SU-DHL-6 (cell line): ENCODE data around the gene TTBK1.

Experiments
- H2AFZ ChIP-seq: fragments of 200-600 bp; sonication (generic); 2 replicates; pipeline ENCODE4 v1.6.1; 2014; ENCODE audit warnings: low read depth, mild to moderate bottlenecking, moderate library complexity, mixed read lengths, antibody characterized with exemption, low read length; ENCODE audit not compliant: severe bottlenecking
- H3F3A ChIP-seq: fragments of 200-600 bp; shearing (Covaris generic); 2 replicates; pipeline ENCODE4 v1.6.0; 2016; ENCODE audit warnings: antibody characterized with exemption, mild to moderate bottlenecking; ENCODE audit not compliant: insufficient read depth
- H3K27ac ChIP-seq: fragments of 200-600 bp; sonication (generic); 2 replicates; pipeline ENCODE4 v1.5.1; 2016; ENCODE audit warnings: low read depth, mild to moderate bottlenecking, low read length, moderate library complexity, mixed read lengths
- H3K27me3 ChIP-seq: fragments of 200-600 bp; sonication (generic), shearing (Covaris generic); 2 replicates; pipeline ENCODE4 v1.6.0; 2014; ENCODE audit warnings: mild to moderate bottlenecking, low read length
- H3K36me3 ChIP-seq: fragments of 200-600 bp; sonication (generic); 2 replicates; pipeline ENCODE4 v1.6.1; 2014; ENCODE audit warnings: mild to moderate bottlenecking, low read length, mixed read lengths
- H3K4me2 ChIP-seq: fragments of 300-600, 200-600 bp; shearing (Covaris generic), sonication (generic); 2 replicates; pipeline ENCODE4 v1.6.0; 2014; ENCODE audit warnings: low read length, low read depth, mild to moderate bottlenecking; ENCODE audit not compliant: poor library complexity, severe bottlenecking
- H3K4me3 ChIP-seq: fragments of 200-600 bp; sonication (generic); 2 replicates; pipeline ENCODE4 v1.5.1; 2014; ENCODE audit warnings: antibody characterized with exemption, low read length, mild to moderate bottlenecking, mixed read lengths; ENCODE audit not compliant: insufficient read depth, poor library complexity, severe bottlenecking
- H3K79me2 ChIP-seq: fragments of 200-600 bp; sonication (generic); 2 replicates; pipeline ENCODE4 v1.6.1; 2014; ENCODE audit warnings: mild to moderate bottlenecking, low read length, moderate library complexity; ENCODE audit not compliant: insufficient read depth
- H3K9ac ChIP-seq: fragments of 200-600 bp; sonication (generic); 2 replicates; pipeline ENCODE4 v1.7.0; 2014; ENCODE audit warnings: mild to moderate bottlenecking, low read length
- H3K9me2 ChIP-seq: fragments of 200-600 bp; sonication (generic); replicated peaks from 2 replicates; pipeline ENCODE4 v1.6.1; 2014; ENCODE audit warnings: low read length; ENCODE audit not compliant: insufficient read depth
- H3K9me3 ChIP-seq: fragments of 200-600 bp; sonication (generic); 2 replicates; pipeline ENCODE4 v1.6.1; 2014; ENCODE audit warnings: low read length, mixed read lengths; ENCODE audit not compliant: insufficient read depth
- H4K20me1 ChIP-seq: fragments of 200-600 bp; sonication (generic); 2 replicates; pipeline ENCODE4 v1.6.1; 2014; ENCODE audit warnings: low read depth, mild to moderate bottlenecking, antibody characterized with exemption, low read length, moderate library complexity, mixed read lengths
- CTCF ChIP-seq: fragments of 200-600 bp; sonication (generic); IDR thresholded peaks from one replicate; pipeline ENCODE4 v1.5.1; 2017; ENCODE audit warnings: antibody characterized with exemption, mild to moderate bottlenecking, low read length, moderate library complexity; ENCODE audit not compliant: insufficient read depth, poor library complexity, severe bottlenecking
- EZH2phosphoT487 ChIP-seq: fragments of 200-600 bp; sonication (generic), shearing (Covaris generic); conservative IDR thresholded peaks from 2 replicates; pipeline ENCODE4 v1.6.1; 2018; ENCODE audit warnings: mild to moderate bottlenecking, antibody characterized with exemption, low read length, moderate library complexity, mixed read lengths

The TTBK1 gene

GRCh38 chr6:43203029-43203717 lies 40.1 kb upstream of the TTBK1 start:
- Histone ChIP-seq H3K4me3 (no peak overlapping the region), H4K20me1 (no peaks in the 10 kb centered on the region), H3K27me3 (no peaks in the 10 kb centered on the region), H3K9ac (no peak overlapping the region), H3K9me2 (no peaks in the 10 kb centered on the region), H3K4me2 (no peak overlapping the region), H3K9me3 (no peaks in the 10 kb centered on the region), H3K79me2 (no peaks in the 10 kb centered on the region), H3K27ac (no peak overlapping the region), H3F3A (0 out of 2 replicates have a peak, but pooled peaks cover 4% of the 10 kb centered on the region), H2AFZ (no peak overlapping the region), H3K36me3 (peaks cover 8% of the 10 kb centered on the region; the same call in 1 of the 2 replicates)
- no peak for TF ChIP-seq EZH2phosphoT487
- TF ChIP-seq CTCF, result no peak

GRCh38 chr6:43203718-43204095 lies 39.6 kb upstream of the TTBK1 start:
- TF ChIP-seq EZH2phosphoT487, result no peak
- TF ChIP-seq CTCF, result no peak
- Histone ChIP-seq H3K9ac (no peak overlapping the region), H3F3A (0 out of 2 replicates have a peak, but pooled peaks cover 4% of the 10 kb centered on the region), H2AFZ (no peak overlapping the region), H3K9me2 (no peaks in the 10 kb centered on the region), H3K27me3 (no peaks in the 10 kb centered on the region), H3K36me3 (peaks cover 8% of the 10 kb centered on the region; the same call in 1 of the 2 replicates), H3K4me3 (no peak overlapping the region), H4K20me1 (no peaks in the 10 kb centered on the region), H3K27ac (no peak overlapping the region), H3K9me3 (no peaks in the 10 kb centered on the region), H3K4me2 (no peak overlapping the region), H3K79me2 (no peaks in the 10 kb centered on the region)

GRCh38 chr6:43204271-43205105 lies 38.8 kb upstream of the TTBK1 start:
- no peaks in the 10 kb centered on the region for H4K20me1 ChIP-seq
- H3K27me3 ChIP-seq, result no peaks in the 10 kb centered on the region
- H3K9me3 ChIP-seq, result no peaks in the 10 kb centered on the region
- H3K4me2 ChIP-seq, result no peak overlapping the region
- no peaks in the 10 kb centered on the region for H3K79me2 ChIP-seq
- no peak overlapping the region for H3K27ac ChIP-seq
- H3K9ac ChIP-seq, result no peak overlapping the region
- H3K9me2 ChIP-seq, result no peaks in the 10 kb centered on the region
- no peak for TF ChIP-seq EZH2phosphoT487
- no peak for TF ChIP-seq CTCF
- H3K36me3 ChIP-seq, result peaks cover 8% of the 10 kb centered on the region; the same call in 1 of the 2 replicates
- no peak overlapping the region for H2AFZ ChIP-seq
- no peak overlapping the region for H3K4me3 ChIP-seq
- 0 out of 2 replicates have a peak, but pooled peaks cover 4% of the 10 kb centered on the region for H3F3A ChIP-seq
